ENCODE measurements around the gene NCOR2.
"Not testable (repeated sequence)": the region's sequence is repeated elsewhere in the genome, so short reads cannot be mapped to it uniquely, and the experiment has no call there.

NCOR2 gene

GRCh38 chr12:124595444-124595843 is 28.0 kb upstream of the NCOR2 start:
- no peak overlapping the region for H3K27ac ChIP-seq (ENCODE audit: low read length)
- H3K4me1 ChIP-seq (ENCODE audit: control insufficient read depth, low read depth, low read length), result no peaks in the 10 kb centered on the region
- H3K4me3 ChIP-seq (ENCODE audit: low read length), result no peak overlapping the region
- no peaks in the 10 kb centered on the region for H3K9me3 ChIP-seq (ENCODE audit: control insufficient read depth, low read depth, low read length)
- no peaks in the 10 kb centered on the region for H3K36me3 ChIP-seq (ENCODE audit: control insufficient read depth, low read depth, low read length)
- no peak overlapping the region for H3K9ac ChIP-seq (ENCODE audit: low read length)
- no peaks in the 10 kb centered on the region for H3K27me3 ChIP-seq (ENCODE audit: control insufficient read depth, insufficient read depth, low read length)

DNA sequence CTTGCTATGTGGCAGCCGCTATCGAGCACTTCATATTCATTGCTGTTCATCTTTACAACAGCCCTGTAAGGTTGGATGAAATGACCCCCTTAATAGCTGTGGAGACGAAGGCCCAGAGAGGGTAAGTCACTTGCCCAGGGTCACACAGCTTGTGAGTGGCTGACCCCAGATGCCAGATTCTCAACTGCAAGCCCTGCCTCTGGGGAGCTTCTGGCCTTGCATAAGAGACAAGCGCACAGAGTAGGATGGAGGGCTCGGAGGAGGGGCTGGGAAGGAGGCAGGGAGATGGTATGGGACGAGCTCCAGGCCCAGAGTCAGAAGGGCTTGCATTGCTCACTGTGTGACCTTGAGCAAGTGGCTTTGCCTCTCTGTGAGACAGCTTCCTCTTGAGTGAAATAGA is 27.4 kb upstream of the NCOR2 start:
- no peaks in the 10 kb centered on the region for H3K27me3 ChIP-seq (ENCODE audit: control insufficient read depth, insufficient read depth, low read length)
- H3K4me3 ChIP-seq (ENCODE audit: low read length), result no peak overlapping the region
- no peaks in the 10 kb centered on the region for H3K4me1 ChIP-seq (ENCODE audit: control insufficient read depth, low read depth, low read length)
- H3K9me3 ChIP-seq (ENCODE audit: control insufficient read depth, low read depth, low read length), result no peaks in the 10 kb centered on the region
- H3K27ac ChIP-seq (ENCODE audit: low read length), result no peak overlapping the region
- H3K36me3 ChIP-seq (ENCODE audit: control insufficient read depth, low read depth, low read length), result no peaks in the 10 kb centered on the region
- H3K9ac ChIP-seq (ENCODE audit: low read length), result no peak overlapping the region

DNA sequence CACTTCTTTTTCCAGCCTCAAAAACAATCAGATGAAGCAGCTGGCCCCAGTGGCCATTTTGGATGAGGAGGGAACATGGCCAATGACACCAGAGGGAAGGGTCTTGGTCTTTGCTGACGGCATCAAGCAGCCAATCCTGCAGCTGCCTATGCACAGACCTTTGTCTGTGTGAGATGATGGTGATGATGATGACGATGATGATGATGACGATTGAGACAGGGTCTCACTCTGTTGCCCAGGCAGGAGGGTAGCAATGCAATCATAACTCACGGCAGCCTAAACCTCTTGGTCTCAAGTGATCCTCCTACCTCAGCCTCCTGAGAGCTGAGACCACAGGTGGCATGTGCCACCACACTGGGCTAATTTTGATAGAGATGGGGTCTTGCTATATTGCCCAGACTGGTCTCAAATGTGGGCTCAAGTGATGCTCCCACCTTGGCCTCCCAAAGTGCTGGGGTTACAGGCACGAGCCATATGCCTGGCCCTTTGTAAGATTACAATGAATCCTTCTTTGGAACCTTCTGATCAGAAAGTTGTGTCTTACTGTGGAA is 26.5 kb upstream of the NCOR2 start:
- Histone ChIP-seq H3K9me3 (ENCODE audit: control insufficient read depth, low read depth, low read length) (no peaks in the 10 kb centered on the region), H3K36me3 (ENCODE audit: control insufficient read depth, low read depth, low read length) (no peaks in the 10 kb centered on the region), H3K27me3 (ENCODE audit: control insufficient read depth, insufficient read depth, low read length) (no peaks in the 10 kb centered on the region), H3K4me3 (ENCODE audit: low read length) (no peak overlapping the region), H3K4me1 (ENCODE audit: control insufficient read depth, low read depth, low read length) (no peaks in the 10 kb centered on the region), H3K27ac (ENCODE audit: low read length) (no peak overlapping the region), H3K9ac (ENCODE audit: low read length) (no peak overlapping the region)

DNA sequence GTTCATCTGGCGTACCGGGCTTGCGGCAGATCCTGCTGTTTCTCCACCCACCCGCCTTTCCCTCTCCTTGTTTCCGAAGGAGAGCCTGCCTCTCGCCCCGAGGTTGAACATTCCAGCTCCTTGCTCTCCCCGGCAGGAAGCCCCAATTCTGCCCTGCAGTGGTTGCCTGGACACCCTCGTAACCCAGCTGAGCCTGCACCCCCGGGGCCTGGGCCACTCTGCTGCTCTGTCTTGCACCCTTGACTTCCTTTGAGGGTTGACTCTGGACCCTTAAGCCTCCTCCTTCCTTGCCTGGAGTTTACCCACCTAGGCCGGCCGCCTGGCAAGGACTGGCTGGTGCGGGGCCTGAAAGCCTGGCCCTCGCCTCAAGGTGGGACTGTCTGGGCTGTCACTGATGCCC is 25.8 kb upstream of the NCOR2 start:
- Histone ChIP-seq H3K36me3 (ENCODE audit: control insufficient read depth, low read depth, low read length) (no peaks in the 10 kb centered on the region), H3K27me3 (ENCODE audit: control insufficient read depth, insufficient read depth, low read length) (no peaks in the 10 kb centered on the region), H3K4me3 (ENCODE audit: low read length) (no peak overlapping the region), H3K9me3 (ENCODE audit: control insufficient read depth, low read depth, low read length) (no peaks in the 10 kb centered on the region), H3K9ac (ENCODE audit: low read length) (no peak overlapping the region), H3K27ac (ENCODE audit: low read length) (no peak overlapping the region), H3K4me1 (ENCODE audit: control insufficient read depth, low read depth, low read length) (no peaks in the 10 kb centered on the region)

DNA sequence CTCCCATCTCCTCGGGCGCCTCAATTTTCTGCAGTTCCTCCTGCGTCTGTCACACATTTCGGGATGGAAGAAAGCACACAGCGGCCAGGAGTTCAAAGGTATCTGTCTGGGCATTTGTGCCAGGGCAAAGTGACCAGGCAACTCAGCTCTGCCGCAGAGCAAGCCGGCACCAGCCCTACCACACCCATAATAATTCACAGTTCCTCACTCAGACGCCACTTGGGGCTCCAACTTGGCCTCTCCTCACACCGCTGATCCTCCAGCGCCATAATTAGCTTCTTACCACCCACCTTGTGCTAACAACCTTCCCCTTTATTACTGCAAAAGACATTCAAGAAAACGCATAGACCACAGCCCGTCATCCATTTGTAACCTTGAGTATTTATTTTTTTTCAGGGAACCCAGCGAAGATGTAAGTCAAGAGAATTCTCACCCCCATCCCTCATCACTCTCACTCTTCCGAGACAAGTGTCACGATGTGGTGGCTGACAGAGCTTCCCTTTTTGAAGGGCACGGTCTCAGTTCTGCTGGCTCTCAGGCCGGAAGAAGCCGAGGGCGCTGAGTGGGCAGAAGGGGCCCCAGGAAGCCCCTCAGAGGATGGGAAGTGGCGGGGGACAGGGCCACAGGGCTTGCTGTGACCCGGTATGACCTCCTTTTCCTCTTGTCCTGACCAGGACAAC is 25.2 kb upstream of the NCOR2 start:
- no peak overlapping the region for H3K4me3 ChIP-seq (ENCODE audit: low read length)
- H3K9ac ChIP-seq (ENCODE audit: low read length), result no peak overlapping the region
- no peaks in the 10 kb centered on the region for H3K36me3 ChIP-seq (ENCODE audit: control insufficient read depth, low read depth, low read length)
- H3K27me3 ChIP-seq (ENCODE audit: control insufficient read depth, insufficient read depth, low read length), result no peaks in the 10 kb centered on the region
- no peak overlapping the region for H3K27ac ChIP-seq (ENCODE audit: low read length)
- H3K9me3 ChIP-seq (ENCODE audit: control insufficient read depth, low read depth, low read length), result no peaks in the 10 kb centered on the region
- no peaks in the 10 kb centered on the region for H3K4me1 ChIP-seq (ENCODE audit: control insufficient read depth, low read depth, low read length)

DNA sequence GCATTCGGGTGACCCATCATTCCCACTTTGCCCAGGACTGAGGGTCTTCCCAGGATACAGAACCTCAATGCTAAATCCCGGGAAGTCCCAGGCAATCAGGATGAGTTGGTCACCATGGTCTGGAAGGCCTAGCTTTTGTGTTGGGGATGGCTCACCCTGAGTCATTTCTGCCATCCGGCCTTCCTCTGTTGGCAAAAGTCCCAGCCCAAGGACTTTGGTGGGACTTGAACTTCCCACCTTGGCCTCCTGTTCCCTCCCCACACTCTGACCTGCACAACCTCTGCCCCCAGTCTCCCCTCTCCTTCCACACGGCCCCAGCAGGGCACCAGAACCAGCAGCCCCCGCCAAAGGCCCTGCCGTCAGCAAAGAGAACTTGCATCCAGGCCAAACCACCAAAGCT is 24.6 kb upstream of the NCOR2 start:
- Histone ChIP-seq H3K9me3 (ENCODE audit: control insufficient read depth, low read depth, low read length) (no peaks in the 10 kb centered on the region), H3K36me3 (ENCODE audit: control insufficient read depth, low read depth, low read length) (no peaks in the 10 kb centered on the region), H3K4me3 (ENCODE audit: low read length) (no peak overlapping the region), H3K27me3 (ENCODE audit: control insufficient read depth, insufficient read depth, low read length) (no peaks in the 10 kb centered on the region), H3K9ac (ENCODE audit: low read length) (no peak overlapping the region), H3K4me1 (ENCODE audit: control insufficient read depth, low read depth, low read length) (no peaks in the 10 kb centered on the region), H3K27ac (ENCODE audit: low read length) (no peak overlapping the region)

- Histone ChIP-seq H3K27ac (ENCODE audit: low read length) (no peak overlapping the region), H3K27me3 (ENCODE audit: control insufficient read depth, insufficient read depth, low read length) (no peaks in the 10 kb centered on the region), H3K9ac (ENCODE audit: low read length) (no peak overlapping the region), H3K4me3 (ENCODE audit: low read length) (no peak overlapping the region), H3K9me3 (ENCODE audit: control insufficient read depth, low read depth, low read length) (no peaks in the 10 kb centered on the region), H3K4me1 (ENCODE audit: control insufficient read depth, low read depth, low read length) (no peaks in the 10 kb centered on the region), H3K36me3 (ENCODE audit: control insufficient read depth, low read depth, low read length) (no peaks in the 10 kb centered on the region)
Measured at GRCh38 chr12:124590447-124590846, 23.0 kb upstream of the NCOR2 start.

DNA sequence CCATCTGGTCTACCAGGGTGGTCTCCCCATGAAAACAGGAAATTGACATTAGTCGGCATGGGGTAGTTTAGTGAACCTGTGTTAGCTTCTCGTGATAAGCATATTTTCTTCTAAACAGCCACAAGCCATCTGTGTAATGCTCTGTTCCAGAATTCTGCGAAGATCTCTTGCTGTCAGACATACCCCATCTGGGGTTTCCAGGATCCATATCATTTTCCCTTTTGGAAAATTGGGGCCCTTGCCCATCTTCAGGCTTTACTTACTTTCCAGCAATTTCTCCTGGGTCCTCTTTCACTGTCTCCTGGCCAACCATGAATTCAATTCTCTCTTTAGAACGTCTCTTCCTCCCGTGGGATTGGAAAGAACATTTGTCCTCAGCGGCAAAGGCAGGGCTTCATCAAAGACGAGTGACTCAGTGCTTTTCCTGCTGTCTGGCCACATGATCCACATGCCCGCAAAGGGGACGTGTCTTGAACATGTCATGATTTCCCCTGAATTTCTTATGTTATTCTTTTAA is 21.4 kb upstream of the NCOR2 start:
- H3K4me1 ChIP-seq (ENCODE audit: control insufficient read depth, low read depth, low read length), result no peaks in the 10 kb centered on the region
- H3K4me3 ChIP-seq (ENCODE audit: low read length), result no peak overlapping the region
- no peaks in the 10 kb centered on the region for H3K36me3 ChIP-seq (ENCODE audit: control insufficient read depth, low read depth, low read length)
- no peaks in the 10 kb centered on the region for H3K9me3 ChIP-seq (ENCODE audit: control insufficient read depth, low read depth, low read length)
- no peaks in the 10 kb centered on the region for H3K27me3 ChIP-seq (ENCODE audit: control insufficient read depth, insufficient read depth, low read length)
- H3K9ac ChIP-seq (ENCODE audit: low read length), result no peak overlapping the region
- no peak overlapping the region for H3K27ac ChIP-seq (ENCODE audit: low read length)

DNA sequence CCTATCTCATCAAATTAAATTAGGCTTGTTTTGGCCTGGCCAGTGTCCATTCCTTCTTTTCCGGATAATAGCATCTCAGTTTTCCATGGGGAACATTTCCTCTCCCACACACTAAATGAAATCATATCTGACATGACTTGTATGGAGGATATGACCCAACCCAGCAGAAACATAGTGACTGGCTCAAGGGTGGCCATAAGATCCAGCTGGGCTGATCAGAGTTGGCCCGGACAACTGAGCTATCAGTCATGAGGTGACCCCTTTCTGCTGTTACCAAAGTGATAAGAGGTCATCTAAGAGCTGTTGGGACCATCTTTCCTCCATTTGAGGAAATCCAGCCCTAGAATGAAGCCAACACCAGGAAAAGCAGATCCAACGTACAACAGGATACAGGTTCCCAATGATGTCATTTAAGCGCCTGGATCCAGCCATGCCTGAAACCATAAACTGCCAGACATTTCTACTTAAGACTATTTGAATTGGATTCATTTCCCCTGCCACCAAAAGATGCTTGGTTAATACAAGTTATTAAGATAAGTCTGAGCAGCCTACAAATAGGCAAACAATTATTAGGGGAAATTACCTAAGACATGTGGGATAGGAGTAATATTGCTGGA is 20.7 kb upstream of the NCOR2 start:
- Histone ChIP-seq H3K4me1 (ENCODE audit: control insufficient read depth, low read depth, low read length) (no peaks in the 10 kb centered on the region), H3K9ac (ENCODE audit: low read length) (no peak overlapping the region), H3K9me3 (ENCODE audit: control insufficient read depth, low read depth, low read length) (no peaks in the 10 kb centered on the region), H3K27me3 (ENCODE audit: control insufficient read depth, insufficient read depth, low read length) (no peaks in the 10 kb centered on the region), H3K4me3 (ENCODE audit: low read length) (no peak overlapping the region), H3K36me3 (ENCODE audit: control insufficient read depth, low read depth, low read length) (no peaks in the 10 kb centered on the region), H3K27ac (ENCODE audit: low read length) (no peak overlapping the region)

- Histone ChIP-seq H3K27ac (ENCODE audit: low read length) (no peak overlapping the region), H3K9ac (ENCODE audit: low read length) (no peak overlapping the region), H3K27me3 (ENCODE audit: control insufficient read depth, insufficient read depth, low read length) (no peaks in the 10 kb centered on the region), H3K4me1 (ENCODE audit: control insufficient read depth, low read depth, low read length) (no peaks in the 10 kb centered on the region), H3K4me3 (ENCODE audit: low read length) (no peak overlapping the region), H3K36me3 (ENCODE audit: control insufficient read depth, low read depth, low read length) (no peaks in the 10 kb centered on the region), H3K9me3 (ENCODE audit: control insufficient read depth, low read depth, low read length) (no peaks in the 10 kb centered on the region)
Measured at GRCh38 chr12:124586756-124587155, 19.3 kb upstream of the NCOR2 start.

DNA sequence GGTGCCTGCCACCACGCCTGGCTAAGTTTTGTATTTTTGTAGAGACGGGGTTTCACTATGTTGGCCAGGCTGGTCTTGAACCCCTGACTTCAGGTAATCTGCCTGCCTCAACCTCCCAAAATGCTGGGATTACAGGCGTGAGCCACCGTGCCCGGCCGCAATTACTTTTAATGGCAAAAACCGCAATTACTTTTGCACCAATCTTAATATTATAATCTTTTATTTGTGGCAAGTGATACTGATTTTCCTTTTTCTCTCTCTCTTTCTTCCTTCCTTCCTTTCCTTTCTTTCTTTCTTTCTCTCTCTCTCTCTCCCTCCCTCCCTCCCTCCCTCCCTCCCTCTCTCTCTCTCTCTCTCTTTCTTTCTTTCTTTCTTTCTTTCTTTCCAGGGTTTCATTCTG is 17.1 kb upstream of the NCOR2 start:
- not testable (repeated sequence) for H3K4me1 ChIP-seq (ENCODE audit: control insufficient read depth, low read depth, low read length); H3K4me3 ChIP-seq (ENCODE audit: low read length); H3K9me3 ChIP-seq (ENCODE audit: control insufficient read depth, low read depth, low read length); H3K9ac ChIP-seq (ENCODE audit: low read length); H3K27ac ChIP-seq (ENCODE audit: low read length); H3K36me3 ChIP-seq (ENCODE audit: control insufficient read depth, low read depth, low read length); H3K27me3 ChIP-seq (ENCODE audit: control insufficient read depth, insufficient read depth, low read length)

DNA sequence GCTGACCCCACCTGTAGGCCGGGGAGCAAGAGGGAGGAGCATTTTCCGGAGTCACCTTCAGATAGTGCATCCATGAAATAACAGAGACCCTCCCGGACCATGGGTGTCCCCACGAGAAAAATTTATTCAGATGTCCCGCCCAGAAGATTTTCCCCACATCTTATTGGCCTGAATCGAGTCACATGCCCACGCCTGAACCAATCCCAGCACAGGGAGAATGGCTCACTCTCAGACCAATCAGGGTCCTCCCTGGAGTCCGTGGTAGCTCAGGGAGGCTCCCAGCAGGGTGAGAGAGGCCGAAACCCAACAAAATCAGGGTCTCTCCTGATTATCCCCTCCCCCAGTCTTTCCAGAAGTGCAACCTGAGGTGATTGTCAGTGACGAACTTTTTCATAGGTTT is 16.4 kb upstream of the NCOR2 start:
- no peak overlapping the region for H3K27ac ChIP-seq (ENCODE audit: low read length)
- no peaks in the 10 kb centered on the region for H3K9me3 ChIP-seq (ENCODE audit: control insufficient read depth, low read depth, low read length)
- H3K27me3 ChIP-seq (ENCODE audit: control insufficient read depth, insufficient read depth, low read length), result no peaks in the 10 kb centered on the region
- no peak overlapping the region for H3K4me3 ChIP-seq (ENCODE audit: low read length)
- no peak overlapping the region for H3K9ac ChIP-seq (ENCODE audit: low read length)
- H3K4me1 ChIP-seq (ENCODE audit: control insufficient read depth, low read depth, low read length), result no peaks in the 10 kb centered on the region
- H3K36me3 ChIP-seq (ENCODE audit: control insufficient read depth, low read depth, low read length), result no peaks in the 10 kb centered on the region

Data from iPS-18a (cell line).